SK-N-SH (cell line): ENCODE results near the gene CNTNAP2. TPM values are rescaled to one million over a fixed set of nuclear protein-coding genes. Genes with fewer than 3 reads are reported as not detected.

ENCODE experiments used
- CTCF ChIA-PET: fragments of 300-600, 350-600 bp; formaldehyde crosslinking; extraction: SDS; loops from one replicate; lab custom pipeline; 2021; lab: Yijun Ruan, JAX
- POLR2A ChIA-PET: fragments of 350-600 bp; sonication (Branson Sonifier 250); formaldehyde crosslinking; extraction: SDS; loops from one replicate; lab custom pipeline; 2020; ENCODE audit warnings: antibody characterized with exemption, inconsistent platforms; lab: Yijun Ruan, JAX
- DNase-seq: peaks from one replicate; pipeline ENCODE4 v3.0.0; 2012
- H2AFZ ChIP-seq: fragments of 200-600 bp; sonication (generic); 2 replicates; pipeline ENCODE4 v1.8.1; 2016; ENCODE audit warnings: antibody characterized with exemption, mild to moderate bottlenecking, low read depth
- H3F3A ChIP-seq: fragments of 200-600 bp; sonication (generic); replicated peaks from 2 replicates; pipeline ENCODE3; 2016; ENCODE audit warnings: antibody characterized with exemption, mild to moderate bottlenecking; ENCODE audit not compliant: insufficient read depth
- H3K27ac ChIP-seq, 2 experiments: fragments of 200-500 bp in 1 of 2; fragments of 200-600 bp in 1 of 2; sonication (Bioruptor generic) in 1 of 2; sonication (generic), shearing (Covaris generic) in 1 of 2; 2 replicates each; pipeline versions ENCODE4 v1.5.1 to v1.6.1; 2014 to 2016; ENCODE audit warnings: low read depth in 2 of 2, inconsistent platforms in 1 of 2, low read length in 1 of 2, mild to moderate bottlenecking in 1 of 2, mixed read lengths in 1 of 2
- H3K27me3 ChIP-seq: fragments of 200-600 bp; sonication (generic), shearing (Covaris generic); 2 replicates; pipeline ENCODE4 v1.6.1; 2016; ENCODE audit warnings: mixed run types; ENCODE audit not compliant: insufficient read depth
- H3K36me3 ChIP-seq, 2 experiments: fragments of 200-500 bp in 1 of 2; fragments of 200-600 bp in 1 of 2; sonication (Bioruptor generic) in 1 of 2; sonication (generic) in 1 of 2; replicated peaks in 1 of 2; 2 replicates each; pipeline versions ENCODE3 to v1.5.1; 2014 to 2016; ENCODE audit warnings: low read length in 1 of 2, mild to moderate bottlenecking in 1 of 2; ENCODE audit not compliant: insufficient read depth in 2 of 2, control insufficient read depth in 1 of 2
- H3K4me1 ChIP-seq, 2 experiments: fragments of 200-500 bp in 1 of 2; fragments of 200-600 bp in 1 of 2; sonication (Bioruptor generic) in 1 of 2; sonication (generic), shearing (Covaris generic) in 1 of 2; 2 replicates each; pipeline versions ENCODE4 v1.5.1 to v1.6.1; 2014 to 2016; ENCODE audit warnings: low read depth in 1 of 2, low read length in 1 of 2, mixed run types in 1 of 2; ENCODE audit not compliant: insufficient read depth in 2 of 2, control insufficient read depth in 1 of 2
- H3K4me2 ChIP-seq: fragments of 200-600 bp; sonication (generic), shearing (Covaris generic); 2 replicates; pipeline ENCODE4 v1.6.1; 2017; ENCODE audit warnings: mixed run types
- H3K4me3 ChIP-seq, 2 experiments: fragments of 200-500 bp in 1 of 2; fragments of 200-600 bp in 1 of 2; sonication (Bioruptor generic) in 1 of 2; sonication (generic), shearing (Covaris generic) in 1 of 2; 2 replicates each; pipeline versions ENCODE4 v1.5.1 to v1.8.1; 2014 to 2016; ENCODE audit warnings: low read depth in 2 of 2, inconsistent platforms in 1 of 2, low read length in 1 of 2, mild to moderate bottlenecking in 1 of 2, mixed read lengths in 1 of 2, moderate library complexity in 1 of 2
- H3K79me2 ChIP-seq: fragments of 200-600 bp; sonication (generic); 2 replicates; pipeline ENCODE4 v1.8.1; 2017; ENCODE audit warnings: mild to moderate bottlenecking; ENCODE audit not compliant: insufficient read depth
- H3K9ac ChIP-seq: fragments of 200-600 bp; sonication (generic); 2 replicates; pipeline ENCODE4 v1.6.1; 2017; ENCODE audit warnings: mixed run types
- H3K9me2 ChIP-seq: fragments of 200-600 bp; sonication (generic); 2 replicates; pipeline ENCODE4 v1.6.1; 2017; ENCODE audit warnings: mixed run types
- H3K9me3 ChIP-seq: fragments of 200-600 bp; sonication (generic); 2 replicates; pipeline ENCODE4 v1.6.1; 2017; ENCODE audit warnings: mixed run types, mild to moderate bottlenecking, moderate library complexity
- H4K20me1 ChIP-seq: fragments of 200-600 bp; sonication (generic); 2 replicates; pipeline ENCODE4 v1.6.1; 2017; ENCODE audit warnings: mild to moderate bottlenecking, mixed run types; ENCODE audit not compliant: insufficient read depth
- ELF1 ChIP-seq: IDR thresholded peaks from 2 replicates; pipeline ENCODE4 v1.4.0; 2012
- EZH2phosphoT487 ChIP-seq: fragments of 200-600 bp; sonication (generic); IDR thresholded peaks from 2 replicates; pipeline ENCODE4 v1.6.1; 2017; ENCODE audit warnings: low read depth, mixed run types, mild to moderate bottlenecking, antibody characterized with exemption, moderate library complexity, borderline replicate concordance
- FOSL2 ChIP-seq: IDR thresholded peaks from 2 replicates; pipeline ENCODE4 v1.4.0; 2012; ENCODE audit warnings: low read depth, mild to moderate bottlenecking, moderate library complexity, borderline replicate concordance
- FOXJ3 ChIP-seq: sonication (generic); formaldehyde crosslinking; IDR thresholded peaks from 2 replicates; pipeline ENCODE4 v1.5.1; 2020; ENCODE audit warnings: mild to moderate bottlenecking, missing genetic modification reagents
- IRF3 ChIP-seq: fragments of 150-350 bp; IDR thresholded peaks from 2 replicates; pipeline ENCODE4 v1.6.1; 2016; ENCODE audit warnings: mild to moderate bottlenecking, low read depth, low read length
- MAX ChIP-seq: IDR thresholded peaks from 2 replicates; pipeline ENCODE4 v1.4.0; 2012; ENCODE audit warnings: low read depth
- PBX3 ChIP-seq: IDR thresholded peaks from 2 replicates; pipeline ENCODE4; 2012
- RCOR1 ChIP-seq: fragments of 150-350 bp; IDR thresholded peaks from 2 replicates; pipeline ENCODE4 v1.6.1; 2017; ENCODE audit warnings: antibody characterized with exemption, low read length
- RFX5 ChIP-seq: IDR thresholded peaks from 2 replicates; pipeline ENCODE4 v1.6.1; 2012; ENCODE audit warnings: mild to moderate bottlenecking, improper control_type of control experiment, low read length
- SMC3 ChIP-seq: IDR thresholded peaks from 2 replicates; pipeline ENCODE4 v1.6.1; 2012; ENCODE audit warnings: low read depth, low read length, improper control_type of control experiment
- TEAD4 ChIP-seq: IDR thresholded peaks from 2 replicates; pipeline ENCODE4 v1.4.0; 2012; ENCODE audit warnings: mild to moderate bottlenecking, borderline replicate concordance; ENCODE audit not compliant: insufficient read depth
- WGBS: methylation state at CpG from one replicate; pipeline ENCODE4 v1.1.6; 2017; ENCODE audit warnings: low lambda C conversion rate; 5-methylcytosine and 5-hydroxymethylcytosine counted together
- polyA plus RNA-seq, 3 experiments: library from polyadenylated mRNA; depleted of rRNA; stranded (reverse); fragments of >200 nt; gene quantifications; 2 replicates each; pipeline ENCODE4 v1.2.3, GENCODE V29; 2012

The CNTNAP2 gene
- polyA plus RNA-seq, 1 of the 3 experiments (the other 2 are of a cell fraction): 3.4 TPM

GRCh38 chr7:146359176-146359575 lies 242.6 kb downstream of the CNTNAP2 start (continued):
- no peak for TF ChIP-seq PBX3
- TF ChIP-seq TEAD4: no peak
- no peak for TF ChIP-seq ELF1
- no peak for TF ChIP-seq SMC3

GRCh38 chr7:146366938-146367337 lies 250.3 kb downstream of the CNTNAP2 start:
- no peaks in the 10 kb centered on the region for H3K36me3 ChIP-seq
- no peak overlapping the region for H2AFZ ChIP-seq
- H3K9ac ChIP-seq: no peak overlapping the region
- TF ChIP-seq FOSL2 (0 out of 2 replicates have a peak, but pooled peaks have one; percentile 7), PBX3 (no peak)
- no peaks in the 10 kb centered on the region for H3K27me3 ChIP-seq
- ChIA-PET CTCF (no interaction called here), POLR2A (no interaction called here)
- H3K79me2 ChIP-seq: no peaks in the 10 kb centered on the region; the same call in 1 of the 2 replicates
- no peaks in the 10 kb centered on the region for H3K9me3 ChIP-seq
- H3F3A ChIP-seq: peaks cover 9% of the 10 kb centered on the region
- no peak overlapping the region for H3K4me3 ChIP-seq
- DNase-seq: no peak
- peak overlapping the region in 1 of 2 experiments; percentile 74; a peak in 1 of 4 replicates for H3K27ac ChIP-seq
- no peaks in the 10 kb centered on the region for H3K9me2 ChIP-seq
- WGBS: 17% methylated on average over 2 of the region's 2 CpGs
- no peaks in the 10 kb centered on the region for H4K20me1 ChIP-seq
- no peak overlapping the region for H3K4me2 ChIP-seq
- no peaks in the 10 kb centered on the region; a peak in 2 of 4 replicates for H3K4me1 ChIP-seq

GRCh38 chr7:146370171-146370570 lies 253.6 kb downstream of the CNTNAP2 start:
- no peak overlapping the region for H2AFZ ChIP-seq
- no peak overlapping the region for H3K4me2 ChIP-seq
- peaks cover 9% of the 10 kb centered on the region for H3F3A ChIP-seq
- H3K9me3 ChIP-seq: no peaks in the 10 kb centered on the region
- POLR2A ChIA-PET: no interaction called here
- H4K20me1 ChIP-seq: no peaks in the 10 kb centered on the region
- H3K27me3 ChIP-seq: no peaks in the 10 kb centered on the region
- H3K9me2 ChIP-seq: no peaks in the 10 kb centered on the region
- no peaks in the 10 kb centered on the region; the same call in 1 of the 2 replicates for H3K79me2 ChIP-seq
- H3K4me3 ChIP-seq: no peak overlapping the region
- H3K4me1 ChIP-seq: peaks cover 0 to 12% of the 10 kb centered on the region in 2 experiments; a peak in 2 of 4 replicates
- no peak overlapping the region for H3K27ac ChIP-seq
- WGBS: 65% methylated on average over 9 of the region's 9 CpGs
- TF ChIP-seq EZH2phosphoT487 (no peak), RCOR1 (no peak), RFX5 (no peak), MAX (no peak), PBX3 (no peak), FOXJ3 (CRISPR knock-in tag) (no peak), IRF3 (no peak)
- no peak overlapping the region for H3K9ac ChIP-seq
- no peaks in the 10 kb centered on the region for H3K36me3 ChIP-seq
- DNase-seq: no peak
- CTCF ChIA-PET: no interaction called here
